Erythroblast (primary cell): ENCODE results near the gene SCNN1B.

Source experiments
- GATA1 ChIP-seq: IDR thresholded peaks from 2 replicates; pipeline ENCODE4 v1.6.1; 2011; ENCODE audit warnings: low read depth, mild to moderate bottlenecking, control low read depth, low read length, moderate library complexity
- POLR2A ChIP-seq: IDR thresholded peaks from 2 replicates; pipeline ENCODE4 v1.6.1; 2011; ENCODE audit warnings: mild to moderate bottlenecking, low read length

DNA sequence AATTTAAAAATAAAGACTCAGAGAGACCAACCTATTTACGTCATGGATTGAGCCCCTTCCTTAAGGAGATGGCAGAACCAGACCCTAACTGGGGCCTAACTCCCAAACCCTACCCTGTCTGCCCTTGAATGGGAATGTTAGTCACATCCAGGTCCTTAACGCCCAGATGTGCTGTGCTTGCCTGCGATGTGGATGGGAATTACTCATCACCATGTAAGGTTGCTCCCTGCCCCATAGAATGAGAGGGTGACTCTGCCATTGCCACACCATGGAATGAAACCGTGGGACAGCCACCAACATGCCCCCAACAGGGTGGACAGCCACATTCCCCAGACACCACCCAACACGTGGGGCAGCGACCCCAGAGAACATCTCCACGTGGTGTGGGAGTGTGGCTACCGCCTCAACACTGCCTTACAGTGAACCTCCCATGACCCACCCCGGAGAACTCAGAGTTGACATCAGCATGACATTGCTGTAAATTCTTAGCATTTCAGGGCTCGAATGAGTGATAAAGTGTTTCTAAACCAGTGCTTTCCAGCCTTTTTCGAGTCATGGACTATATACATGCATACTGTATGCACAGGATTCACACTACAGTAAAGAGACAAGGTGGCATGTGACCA is 31.8 kb downstream of the SCNN1B start:
- TF ChIP-seq POLR2A (no peak), GATA1 (no peak)
